Lower lobe of right lung (tissue), 2 donors: ENCODE measurements around the gene SLC37A4. TPM values are rescaled to one million over a fixed set of nuclear protein-coding genes. Genes with fewer than 3 reads are reported as not detected.

ENCODE experiments used
- ATAC-seq, 2 donors: fragments of 200-7000 bp; cut with Tn5 transposase; one replicate each; pipeline ENCODE4 v1.9.1; 2020 to 2022; ENCODE audit warnings: mild to moderate bottlenecking in 2 of 2, moderate library complexity in 2 of 2
- DNase-seq: peaks from one replicate; pipeline ENCODE4 v3.0.0-alpha.2; 2020
- H3K27ac ChIP-seq: fragments of 200-600 bp; one replicate; pipeline ENCODE4 v1.8.0; 2022
- H3K27me3 ChIP-seq: fragments of 200-600 bp; one replicate; pipeline ENCODE4 v1.8.0; 2022; ENCODE audit warnings: low read depth
- H3K36me3 ChIP-seq: fragments of 200-600 bp; one replicate; pipeline ENCODE4 v1.8.0; 2022; ENCODE audit warnings: mild to moderate bottlenecking
- H3K4me1 ChIP-seq: fragments of 200-600 bp; one replicate; pipeline ENCODE4 v1.8.0; 2022
- H3K4me3 ChIP-seq: fragments of 200-600 bp; one replicate; pipeline ENCODE4 v1.8.0; 2022; ENCODE audit warnings: mild to moderate bottlenecking
- H3K9me3 ChIP-seq: fragments of 200-600 bp; one replicate; pipeline ENCODE4 v1.8.0; 2022
- intact Hi-C: fragments of 100-400 bp; cut with DNase I; formaldehyde crosslinking; loops from one replicate; pipeline ENCODE4 v1.11.0; 2022
- total RNA-seq: library from RNA; stranded (reverse); fragmentation: NEBNext Ultra II Directional; extraction: Animal tissue kit (Norgen Biotek cat#: 25700); gene quantifications from one replicate; pipeline ENCODE4 v1.2.1, GENCODE V29; 2021
- TF ChIP-seq, protein P1 (sequence below): fragments of 200-600 bp; IDR thresholded peaks from one replicate; pipeline ENCODE4 v1.8.0; 2022; ENCODE audit warnings: antibody characterized with exemption, mild to moderate bottlenecking
- donor health status: DM: no; HTN: yes; CAD: no; lungs with severe emphysema.

SLC37A4 gene
- total RNA-seq, 1 donor from 2014 or later, result 13.2 TPM

DNA sequence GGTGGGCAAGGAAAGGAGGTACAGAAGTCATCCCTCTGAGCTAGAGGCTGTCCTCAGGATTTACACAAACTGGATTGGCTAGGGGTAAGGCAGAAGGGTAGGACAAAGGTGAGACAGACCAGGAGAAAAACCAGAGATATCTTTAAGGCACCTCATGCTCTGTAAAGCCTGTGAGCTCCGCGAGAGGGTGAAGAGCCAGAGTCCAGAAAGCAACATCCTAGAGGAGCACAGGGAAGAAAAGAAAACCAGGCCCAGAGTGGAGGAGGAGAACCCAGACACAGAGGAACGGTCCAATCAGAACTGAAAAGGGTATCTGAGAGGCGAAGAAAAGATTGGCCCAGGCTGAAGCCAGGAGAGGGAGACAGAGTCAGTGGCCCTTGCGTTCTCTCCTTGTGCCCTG is 5.1 kb downstream of the SLC37A4 start:
- ATAC-seq (no peak), DNase-seq (no peak)
- TF ChIP-seq, protein P1, sequence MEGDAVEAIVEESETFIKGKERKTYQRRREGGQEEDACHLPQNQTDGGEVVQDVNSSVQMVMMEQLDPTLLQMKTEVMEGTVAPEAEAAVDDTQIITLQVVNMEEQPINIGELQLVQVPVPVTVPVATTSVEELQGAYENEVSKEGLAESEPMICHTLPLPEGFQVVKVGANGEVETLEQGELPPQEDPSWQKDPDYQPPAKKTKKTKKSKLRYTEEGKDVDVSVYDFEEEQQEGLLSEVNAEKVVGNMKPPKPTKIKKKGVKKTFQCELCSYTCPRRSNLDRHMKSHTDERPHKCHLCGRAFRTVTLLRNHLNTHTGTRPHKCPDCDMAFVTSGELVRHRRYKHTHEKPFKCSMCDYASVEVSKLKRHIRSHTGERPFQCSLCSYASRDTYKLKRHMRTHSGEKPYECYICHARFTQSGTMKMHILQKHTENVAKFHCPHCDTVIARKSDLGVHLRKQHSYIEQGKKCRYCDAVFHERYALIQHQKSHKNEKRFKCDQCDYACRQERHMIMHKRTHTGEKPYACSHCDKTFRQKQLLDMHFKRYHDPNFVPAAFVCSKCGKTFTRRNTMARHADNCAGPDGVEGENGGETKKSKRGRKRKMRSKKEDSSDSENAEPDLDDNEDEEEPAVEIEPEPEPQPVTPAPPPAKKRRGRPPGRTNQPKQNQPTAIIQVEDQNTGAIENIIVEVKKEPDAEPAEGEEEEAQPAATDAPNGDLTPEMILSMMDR, result no peak
- Histone ChIP-seq H3K27me3 (no peaks in the 10 kb centered on the region), H3K27ac (peak overlapping the region; percentile 42), H3K4me3 (no peak overlapping the region), H3K4me1 (peaks cover 47% of the 10 kb centered on the region), H3K36me3 (peaks cover 64% of the 10 kb centered on the region), H3K9me3 (no peaks in the 10 kb centered on the region)
- intact Hi-C loops, result no loop called here

DNA sequence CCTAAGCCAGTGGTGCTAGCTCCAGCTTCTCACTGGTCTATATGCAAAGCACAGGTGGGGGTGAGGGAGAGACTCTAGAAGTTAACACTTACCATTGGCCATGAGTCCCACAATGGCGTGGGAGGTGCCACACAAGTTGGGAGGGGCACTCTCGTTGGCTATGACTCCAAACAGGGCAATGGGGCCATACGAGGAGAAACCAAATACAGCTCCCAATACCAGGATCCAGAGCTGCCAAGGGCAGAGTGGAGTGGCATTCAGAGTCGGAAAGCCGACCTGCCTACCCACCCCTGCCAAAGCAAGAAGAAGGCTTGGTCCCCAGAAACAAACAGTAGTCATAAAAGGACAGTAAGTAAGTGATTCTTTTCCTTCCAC is 5.6 kb downstream of the SLC37A4 start:
- intact Hi-C loops, result no loop called here
- no peak for ATAC-seq
- TF ChIP-seq, protein P1, result no peak
- DNase-seq, result no peak
- H3K36me3 ChIP-seq, result peaks cover 64% of the 10 kb centered on the region
- no peaks in the 10 kb centered on the region for H3K27me3 ChIP-seq
- peaks cover 50% of the 10 kb centered on the region for H3K4me1 ChIP-seq
- H3K27ac ChIP-seq, result peak overlapping the region; percentile 42
- peak overlapping the region; percentile 9 for H3K4me3 ChIP-seq
- no peaks in the 10 kb centered on the region for H3K9me3 ChIP-seq

DNA sequence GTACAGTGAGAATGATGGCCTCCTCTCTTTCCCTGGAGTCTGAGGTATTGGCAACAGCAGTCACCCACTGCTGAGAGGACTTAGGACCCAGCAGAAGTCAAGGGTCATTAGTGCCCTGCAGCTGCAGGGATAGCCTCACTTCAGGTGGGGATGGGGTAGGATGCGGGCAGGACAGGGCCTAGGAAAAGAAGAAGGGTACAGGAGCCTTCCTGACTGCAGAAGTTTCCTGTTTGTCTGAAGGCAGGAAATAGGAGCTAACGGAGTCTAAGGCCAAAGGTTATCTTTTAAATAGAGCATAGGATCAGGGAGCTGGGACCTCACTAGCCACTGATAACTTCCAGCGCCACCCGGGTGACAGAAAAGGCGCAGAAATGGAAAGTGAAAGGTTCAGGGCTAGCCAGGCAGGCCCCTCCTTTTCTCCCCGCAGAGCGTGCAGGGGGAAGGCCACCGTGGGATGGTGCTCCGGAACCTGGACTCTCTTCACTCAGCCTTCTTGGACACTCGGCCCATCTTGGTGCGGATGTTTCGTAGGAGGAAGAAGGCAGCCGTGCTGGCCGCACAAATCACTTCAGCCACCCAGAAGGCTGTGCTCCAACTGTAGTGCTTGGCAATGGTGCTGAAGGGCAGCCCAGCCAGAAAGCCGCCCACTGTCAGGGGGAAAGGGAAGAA is 6.1 kb downstream of the SLC37A4 start:
- Histone ChIP-seq H3K4me3 (peak overlapping the region; percentile 9), H3K27me3 (no peaks in the 10 kb centered on the region), H3K27ac (peak overlapping the region; percentile 42), H3K4me1 (peaks cover 50% of the 10 kb centered on the region), H3K9me3 (no peaks in the 10 kb centered on the region), H3K36me3 (peaks cover 64% of the 10 kb centered on the region)
- TF ChIP-seq, protein P1, result no peak
- intact Hi-C loops, result no loop called here
- DNase-seq, result no peak
- ATAC-seq, result no peak

DNA sequence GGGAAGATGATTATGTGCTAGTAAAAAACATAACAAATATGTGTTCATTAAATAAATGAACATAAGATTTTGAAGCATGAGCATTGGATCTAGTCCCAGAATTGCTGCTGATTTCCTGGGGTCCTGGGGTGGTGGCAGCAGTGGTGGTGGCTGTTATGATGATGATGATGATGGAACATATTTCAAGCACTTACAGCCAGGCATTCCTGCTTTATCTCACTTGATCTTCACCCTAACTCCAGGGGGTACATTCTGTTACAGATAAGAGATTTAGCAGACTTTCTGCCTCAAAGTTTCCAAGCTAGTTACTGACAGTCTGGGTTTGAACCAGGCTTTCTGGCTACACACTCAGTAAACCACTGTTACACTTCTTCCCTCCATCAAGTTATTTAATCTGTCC is 6.9 kb downstream of the SLC37A4 start:
- Histone ChIP-seq H3K9me3 (no peaks in the 10 kb centered on the region), H3K27ac (no peak overlapping the region), H3K4me1 (peaks cover 47% of the 10 kb centered on the region), H3K27me3 (no peaks in the 10 kb centered on the region), H3K4me3 (no peak overlapping the region), H3K36me3 (peaks cover 64% of the 10 kb centered on the region)
- TF ChIP-seq, protein P1, result no peak
- DNase-seq (no peak), ATAC-seq (no peak)
- intact Hi-C loops, result no loop called here

DNA sequence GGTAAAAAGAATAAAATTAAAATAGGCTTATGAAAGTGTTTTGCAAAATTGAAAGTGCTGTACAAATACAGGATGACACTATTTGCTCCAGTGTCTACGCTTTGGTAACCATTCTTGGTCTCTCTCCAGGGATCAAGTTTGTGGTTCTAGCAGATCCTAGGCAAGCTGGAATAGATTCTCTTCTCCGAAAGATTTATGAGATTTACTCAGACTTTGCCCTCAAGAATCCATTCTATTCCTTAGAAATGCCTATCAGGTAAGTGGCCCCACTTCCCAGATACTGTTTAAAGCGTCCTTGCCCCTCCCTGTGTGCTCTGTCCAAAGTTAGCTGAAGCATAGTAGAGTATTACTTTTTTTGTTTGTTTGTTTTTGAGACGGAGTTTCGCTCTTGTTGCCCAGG is 9.0 kb downstream of the SLC37A4 start:
- DNase-seq (no peak), ATAC-seq (no peak)
- H3K36me3 ChIP-seq, result peaks cover 62% of the 10 kb centered on the region
- TF ChIP-seq, protein P1, result no peak
- H3K4me1 ChIP-seq, result peaks cover 55% of the 10 kb centered on the region
- H3K4me3 ChIP-seq, result no peak overlapping the region
- intact Hi-C loops, result no loop called here
- no peaks in the 10 kb centered on the region for H3K27me3 ChIP-seq
- H3K27ac ChIP-seq, result no peak overlapping the region
- H3K9me3 ChIP-seq, result no peaks in the 10 kb centered on the region
